ENCODE data around the gene TMEM125. TPM values are rescaled to one million over a fixed set of nuclear protein-coding genes. Genes with fewer than 3 reads are reported as not detected.

Gene TMEM125
- total RNA-seq, 1 experiment from 2014 or later, result 3.1 TPM

- peaks cover 6% of the 10 kb centered on the region for H3K4me1 Mint-ChIP-seq (ENCODE audit: insufficient read depth, unreplicated experiment)
Measured at GRCh38 chr1:43308635-43309404, 39.0 kb downstream of the TMEM125 start.

GRCh38 chr1:43309405-43310025 is 39.7 kb downstream of the TMEM125 start:
- TF ChIP-seq CTCF (IDR thresholded peaks at IDR 0.05; ENCODE audit: unreplicated experiment), result no peak
- H3K9me3 Mint-ChIP-seq (ENCODE audit: unreplicated experiment), result no peaks in the 10 kb centered on the region
- no peak for DNase-seq (ENCODE audit: unreplicated experiment)
- POLR2A ChIA-PET, result interaction anchor here (0.6 kb wide), 1 partner anchor 579 kb away, joined by 3 read pairs; no protein-coding TSS in a partner anchor
- H3K27ac Mint-ChIP-seq (ENCODE audit: low read depth, unreplicated experiment), result no peak overlapping the region
- intact Hi-C loops (cut with micrococcal nuclease), result no loop called here
- no TSS peak for BruUV-seq (replicated peaks)
- H3K36me3 Mint-ChIP-seq (ENCODE audit: insufficient read depth, unreplicated experiment), result no peaks in the 10 kb centered on the region
- CTCF ChIA-PET, result no interaction called here
- peaks cover 13% of the 10 kb centered on the region for H3K27me3 Mint-ChIP-seq (ENCODE audit: insufficient read depth, unreplicated experiment)
- no peak overlapping the region for H3K4me3 Mint-ChIP-seq (ENCODE audit: unreplicated experiment)
- H3K4me1 Mint-ChIP-seq (ENCODE audit: insufficient read depth, unreplicated experiment), result peaks cover 6% of the 10 kb centered on the region

More at GRCh38 chr1:43308635-43309404, 39.0 kb downstream of the TMEM125 start:
- Mint-ChIP-seq H3K27me3 (ENCODE audit: insufficient read depth, unreplicated experiment) (peaks cover 13% of the 10 kb centered on the region), H3K27ac (ENCODE audit: low read depth, unreplicated experiment) (no peak overlapping the region), H3K36me3 (ENCODE audit: insufficient read depth, unreplicated experiment) (no peaks in the 10 kb centered on the region), H3K4me3 (ENCODE audit: unreplicated experiment) (no peak overlapping the region), H3K9me3 (ENCODE audit: unreplicated experiment) (no peaks in the 10 kb centered on the region)
- no peak for TF ChIP-seq CTCF (IDR thresholded peaks at IDR 0.05; ENCODE audit: unreplicated experiment)
- intact Hi-C loops (cut with micrococcal nuclease), result no loop called here
- CTCF ChIA-PET, result interaction anchor here (0.7 kb wide), 1 partner anchor 1973 kb away, joined by 3 read pairs; no protein-coding TSS in a partner anchor
- no TSS peak for BruUV-seq (replicated peaks)
- no peak for DNase-seq (ENCODE audit: unreplicated experiment)
- POLR2A ChIA-PET, result no interaction called here

GRCh38 chr1:43311521-43311920 is 41.7 kb downstream of the TMEM125 start:
- H3K27ac Mint-ChIP-seq (ENCODE audit: low read depth, unreplicated experiment), result no peak overlapping the region
- peaks cover 2% of the 10 kb centered on the region for H3K27me3 Mint-ChIP-seq (ENCODE audit: insufficient read depth, unreplicated experiment)
- no peak for DNase-seq (ENCODE audit: unreplicated experiment)
- CTCF ChIA-PET, result interaction anchor here (1.1 kb wide), 1 partner anchor 26 kb away, joined by 3 read pairs; the partner anchor contains the start of gene C1orf210
- POLR2A ChIA-PET, result interaction anchor here (0.8 kb wide), 1 partner anchor 9 kb away, joined by 3 read pairs; no protein-coding TSS in a partner anchor
- H3K4me3 Mint-ChIP-seq (ENCODE audit: unreplicated experiment), result no peak overlapping the region
- no peak for TF ChIP-seq CTCF (IDR thresholded peaks at IDR 0.05; ENCODE audit: unreplicated experiment)
- no peaks in the 10 kb centered on the region for H3K4me1 Mint-ChIP-seq (ENCODE audit: insufficient read depth, unreplicated experiment)
- H3K9me3 Mint-ChIP-seq (ENCODE audit: unreplicated experiment), result no peaks in the 10 kb centered on the region
- intact Hi-C loops (cut with micrococcal nuclease), result no loop called here
- no peaks in the 10 kb centered on the region for H3K36me3 Mint-ChIP-seq (ENCODE audit: insufficient read depth, unreplicated experiment)
- no TSS peak for BruUV-seq (replicated peaks)

- no TSS peak for BruUV-seq (replicated peaks)
- no peak overlapping the region for H3K4me3 Mint-ChIP-seq (ENCODE audit: unreplicated experiment)
- ChIA-PET POLR2A (interaction anchor here (0.8 kb wide), 1 partner anchor 8 kb away, joined by 3 read pairs; no protein-coding TSS in a partner anchor), CTCF (interaction anchor here (1.1 kb wide), 1 partner anchor 27 kb away, joined by 3 read pairs; the partner anchor contains the start of gene C1orf210)
- H3K27ac Mint-ChIP-seq (ENCODE audit: low read depth, unreplicated experiment), result peak overlapping the region; percentile 28
- DNase-seq (ENCODE audit: unreplicated experiment), result no peak
- intact Hi-C loops (cut with micrococcal nuclease), result no loop called here
- no peaks in the 10 kb centered on the region for H3K27me3 Mint-ChIP-seq (ENCODE audit: insufficient read depth, unreplicated experiment)
- no peaks in the 10 kb centered on the region for H3K36me3 Mint-ChIP-seq (ENCODE audit: insufficient read depth, unreplicated experiment)
- no peak for TF ChIP-seq CTCF (IDR thresholded peaks at IDR 0.05; ENCODE audit: unreplicated experiment)
- H3K4me1 Mint-ChIP-seq (ENCODE audit: insufficient read depth, unreplicated experiment), result no peaks in the 10 kb centered on the region
- H3K9me3 Mint-ChIP-seq (ENCODE audit: unreplicated experiment), result no peaks in the 10 kb centered on the region
Measured at GRCh38 chr1:43312212-43312623, 42.4 kb downstream of the TMEM125 start.

Data from MCF 10A (cell line).